IPS-11a (cell line): ENCODE data around the gene TXNDC2.
"Not testable (repeated sequence)": the region's sequence is repeated elsewhere in the genome, so short reads cannot be mapped to it uniquely, and the experiment has no call there.

Experiments used
- H3K4me3 ChIP-seq: one replicate; pipeline ENCODE4 v1.5.1; 2013; ENCODE audit warnings: low read depth, low read length, control low read depth

The TXNDC2 gene

GRCh38 chr18:9912285-9912684, 26.5 kb downstream of the TXNDC2 start:
- not testable (repeated sequence) for H3K4me3 ChIP-seq

DNA sequence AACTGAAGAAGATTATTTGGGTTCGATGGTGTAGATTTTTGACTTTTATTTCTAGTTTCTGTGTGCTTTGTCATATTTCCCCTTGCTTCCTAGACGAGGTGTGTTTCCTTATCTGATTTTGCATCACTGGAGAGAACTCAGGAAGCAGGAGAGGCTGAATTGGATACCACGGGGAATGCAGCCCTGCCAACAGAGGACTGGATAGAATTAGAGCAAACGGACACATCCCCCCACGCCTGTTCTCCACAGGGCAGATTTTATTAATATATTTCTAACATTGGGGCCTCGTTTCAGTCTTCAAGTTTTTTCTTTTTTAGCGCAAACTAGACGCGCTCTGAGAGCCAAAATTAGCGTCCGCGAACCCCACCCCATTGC, 27.4 kb downstream of the TXNDC2 start:
- peak overlapping the region; percentile 96 for H3K4me3 ChIP-seq

DNA sequence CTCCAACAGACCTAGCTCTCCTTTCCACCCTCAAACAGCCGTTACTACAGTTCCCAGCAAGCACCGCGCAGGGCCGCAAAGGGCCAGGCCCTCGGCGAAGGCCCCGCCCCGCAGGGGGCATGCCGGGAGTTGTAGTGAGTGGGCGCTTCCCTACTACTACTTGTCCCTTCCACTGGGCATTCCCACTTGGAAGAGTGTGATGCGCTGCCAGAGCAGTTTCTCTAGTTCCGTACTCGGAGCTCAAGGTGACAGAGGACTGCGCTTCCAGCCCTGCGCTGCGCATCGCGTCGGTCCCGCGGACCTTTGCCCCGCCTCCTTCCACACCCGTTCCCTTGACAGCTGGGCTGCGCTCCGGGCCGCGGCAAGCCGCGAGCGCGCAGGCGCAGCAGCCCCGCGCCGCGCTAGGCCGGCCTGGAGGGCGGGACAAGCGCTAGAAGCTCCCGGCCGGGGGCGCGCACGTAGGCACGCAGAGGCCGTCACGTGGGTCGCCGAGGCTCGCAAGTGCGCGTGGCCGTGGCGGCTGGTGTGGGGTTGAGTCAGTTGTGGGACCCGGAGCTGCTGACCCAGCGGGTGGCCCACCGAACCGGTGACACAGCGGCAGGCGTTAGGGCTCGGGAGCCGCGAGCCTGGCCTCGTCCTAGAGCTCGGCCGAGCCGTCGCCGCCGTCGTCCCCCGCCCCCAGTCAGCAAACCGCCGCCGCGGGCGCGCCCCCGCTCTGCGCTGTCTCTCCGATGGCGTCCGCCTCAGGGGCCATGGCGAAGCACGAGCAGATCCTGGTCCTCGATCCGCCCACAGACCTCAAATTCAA, 28.0 kb downstream of the TXNDC2 start, which contains the start of gene VAPA:
Gene VAPA (plus strand): TSS at position 491 of the 808 bp plus-strand sequence. CDS start 241 bp downstream, at position 732.
- peak within 1 kb of the TSS; percentile 96 for H3K4me3 ChIP-seq

DNA sequence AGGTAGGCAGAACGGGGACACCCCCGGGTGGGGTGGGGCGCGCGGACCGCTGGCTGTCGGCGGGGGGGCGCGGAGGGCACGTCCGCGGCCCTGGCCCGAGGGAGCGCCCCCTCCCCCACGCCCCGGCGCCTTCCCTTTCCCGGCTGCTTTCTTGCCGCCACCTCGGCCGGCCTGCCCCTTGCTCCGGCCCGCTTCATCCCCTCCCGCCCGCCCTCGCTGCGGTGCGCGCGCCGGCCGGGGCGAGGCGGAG, 28.5 kb downstream of the TXNDC2 start:
- H3K4me3 ChIP-seq = peak overlapping the region; percentile 96

GRCh38 chr18:9914584-9915290, 29.0 kb downstream of the TXNDC2 start:
- H3K4me3 ChIP-seq = peak overlapping the region; percentile 88

- H3K4me3 ChIP-seq = peak overlapping the region; percentile 88
Observed at GRCh38 chr18:9915291-9916076, 29.7 kb downstream of the TXNDC2 start.

- H3K4me3 ChIP-seq = no peak overlapping the region
Observed at GRCh38 chr18:9916077-9916639, 30.4 kb downstream of the TXNDC2 start.

GRCh38 chr18:9916808-9917207, 31.0 kb downstream of the TXNDC2 start:
- no peak overlapping the region for H3K4me3 ChIP-seq

DNA sequence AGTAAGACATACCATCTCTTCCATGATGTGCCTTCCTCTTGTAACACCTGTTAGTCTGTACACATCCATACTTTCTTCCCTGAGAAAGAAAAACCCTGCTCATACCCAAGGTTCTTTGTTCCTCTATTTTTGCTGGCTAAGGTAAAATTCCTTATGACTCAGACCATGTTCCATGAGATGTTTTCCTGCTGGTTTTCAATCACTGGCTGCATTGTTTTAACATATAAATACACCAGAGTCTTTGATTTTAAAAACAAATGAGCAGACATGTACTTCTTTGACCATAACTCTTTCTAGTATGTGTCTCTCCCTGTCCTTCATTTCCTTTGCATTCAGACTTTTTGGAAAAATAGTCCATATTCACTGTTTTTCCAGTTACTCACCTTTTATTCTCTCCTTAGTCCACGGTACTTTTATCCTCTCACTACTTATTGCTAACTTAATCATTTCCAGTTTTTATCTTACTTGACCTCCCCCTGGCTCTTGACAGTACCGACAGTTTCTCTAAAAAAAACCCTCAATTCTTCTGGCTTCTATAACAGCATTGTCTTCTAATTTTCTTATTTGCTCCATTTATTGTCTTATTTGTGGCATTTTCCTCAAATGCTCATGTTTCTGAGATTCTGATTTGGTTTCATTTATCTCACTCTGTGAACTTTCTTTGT, 32.4 kb downstream of the TXNDC2 start:
- H3K4me3 ChIP-seq = no peak overlapping the region

DNA sequence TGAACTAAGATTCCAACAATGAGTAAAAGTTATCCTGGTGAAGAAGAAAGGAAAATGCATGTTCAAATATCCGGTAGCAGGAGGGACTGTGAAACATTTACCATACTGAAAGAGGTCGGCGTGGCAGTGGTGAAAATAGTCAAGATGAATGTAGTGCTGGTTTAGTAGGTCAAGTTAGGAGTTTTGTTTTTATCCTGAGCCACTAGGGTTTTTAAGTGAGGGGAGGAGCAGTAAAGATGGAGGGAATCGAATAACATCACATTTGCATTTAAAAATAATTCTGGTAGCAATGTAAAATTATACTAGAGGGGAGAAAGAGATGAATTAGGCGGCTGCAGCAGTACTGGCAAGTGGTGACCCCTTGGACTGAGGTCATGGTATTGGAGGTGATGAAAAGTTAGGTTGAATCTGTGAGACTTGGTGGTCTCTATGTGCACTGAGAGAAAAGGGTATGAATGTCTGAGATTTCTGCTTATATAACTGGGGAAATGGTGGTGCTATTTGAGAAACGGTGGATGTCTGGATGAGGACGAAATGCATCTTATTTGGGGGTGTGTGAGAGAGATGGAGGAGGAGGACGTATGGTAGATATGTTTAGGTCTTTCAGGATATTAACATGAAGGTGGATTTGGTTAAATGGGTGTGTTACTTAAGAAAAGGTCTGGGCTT, 33.9 kb downstream of the TXNDC2 start:
- H3K4me3 ChIP-seq = no peak overlapping the region

GRCh38 chr18:9922592-9923311, 37.0 kb downstream of the TXNDC2 start:
- H3K4me3 ChIP-seq = no peak overlapping the region

DNA sequence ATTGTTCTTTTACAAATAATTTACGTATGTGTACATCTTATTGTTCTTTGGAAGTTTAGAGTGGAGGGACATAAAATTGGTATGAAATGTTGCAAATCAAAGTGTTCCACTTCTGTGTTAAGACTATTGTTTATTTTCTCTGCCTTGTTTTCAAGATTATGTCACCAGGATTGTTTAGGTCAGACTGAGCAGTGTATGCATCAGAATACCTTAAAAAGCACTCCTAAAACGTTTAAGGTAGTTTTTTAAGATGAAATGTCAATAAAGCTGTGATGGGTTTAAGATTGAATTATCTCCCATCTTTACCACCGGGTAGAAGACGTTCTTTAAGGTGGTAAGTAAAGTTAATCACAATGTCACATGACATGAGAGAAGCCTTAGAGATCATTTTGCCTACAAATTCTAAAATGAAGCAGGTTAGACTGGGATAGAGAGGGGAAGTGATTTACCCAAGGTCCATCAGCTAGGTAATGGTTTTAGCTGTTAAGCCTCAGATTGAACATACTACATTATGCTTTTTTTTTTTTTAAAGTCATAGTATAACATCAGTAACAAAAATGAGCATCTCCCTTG, 38.7 kb downstream of the TXNDC2 start:
- no peak overlapping the region for H3K4me3 ChIP-seq

- H3K4me3 ChIP-seq = no peak overlapping the region
Observed at GRCh38 chr18:9925369-9925768, 39.6 kb downstream of the TXNDC2 start.

DNA sequence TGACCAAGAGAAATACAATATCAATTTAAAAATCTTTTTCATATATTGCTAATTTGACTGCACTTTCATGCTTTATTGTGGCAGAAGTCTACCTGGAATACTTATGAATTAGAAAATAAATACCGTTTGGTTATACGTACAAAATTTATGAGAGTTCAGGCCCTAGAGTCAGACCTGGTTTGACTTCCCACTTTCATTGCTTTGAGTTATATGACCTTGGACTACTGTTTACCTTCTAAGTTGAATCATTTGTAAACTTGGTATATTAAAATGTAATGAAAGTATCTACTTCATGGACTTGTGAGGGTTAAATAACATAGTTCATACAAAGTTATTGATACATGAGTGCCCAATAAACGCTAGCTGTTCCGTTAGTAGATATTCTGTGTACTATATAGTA, 40.0 kb downstream of the TXNDC2 start:
- H3K4me3 ChIP-seq = no peak overlapping the region

DNA sequence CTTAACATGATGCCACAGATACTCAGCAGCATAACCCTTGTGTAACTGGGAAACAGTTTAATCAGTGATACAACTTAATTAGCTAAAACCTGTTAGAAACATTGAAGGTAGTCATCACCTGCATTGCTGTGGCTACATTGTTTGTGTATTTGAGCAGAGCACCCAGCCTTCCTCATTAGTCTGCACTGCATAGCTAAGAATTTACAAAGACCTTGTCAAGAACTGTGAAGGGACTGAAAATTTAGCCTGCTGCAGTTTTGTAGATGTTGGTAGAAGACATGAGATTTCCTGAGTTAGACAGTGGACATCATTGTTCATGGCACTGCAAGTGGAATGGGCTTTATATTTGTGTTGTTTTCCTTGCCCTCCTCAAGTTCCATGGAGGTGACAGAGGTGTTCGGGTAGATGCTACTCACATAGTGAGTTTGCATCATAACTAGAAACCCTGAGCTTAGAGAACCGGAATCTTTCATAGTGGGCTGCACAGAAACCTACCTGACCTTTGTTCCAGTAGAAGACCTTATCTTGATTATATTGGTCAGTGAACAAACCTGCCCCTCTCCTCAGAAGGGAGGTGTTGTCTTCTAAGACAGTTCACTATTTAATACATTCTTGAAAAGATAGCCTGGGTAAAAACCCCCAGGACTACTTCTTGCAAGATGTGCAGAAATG, 40.6 kb downstream of the TXNDC2 start:
- no peak overlapping the region for H3K4me3 ChIP-seq

- H3K4me3 ChIP-seq = no peak overlapping the region
Observed at GRCh38 chr18:9926977-9927376, 41.2 kb downstream of the TXNDC2 start.

- no peak overlapping the region for H3K4me3 ChIP-seq
Observed at GRCh38 chr18:9927392-9928063, 41.8 kb downstream of the TXNDC2 start.

- no peak overlapping the region for H3K4me3 ChIP-seq
Observed at GRCh38 chr18:9928646-9929259, 43.0 kb downstream of the TXNDC2 start.
